ENCODE measurements around the gene PSAPL1. TPM values are rescaled to one million over a fixed set of nuclear protein-coding genes. Genes with fewer than 3 reads are reported as not detected.
A peak's percentile ranks its signal among the peaks of the same experiment; 100 is the strongest.

The PSAPL1 gene
- total and polyA plus RNA-seq, 2 of the 8 experiments (the other 6 are each of a cell fraction or from before 2014, with no cell fraction given) = 0.03 TPM; not detected in 1

DNA sequence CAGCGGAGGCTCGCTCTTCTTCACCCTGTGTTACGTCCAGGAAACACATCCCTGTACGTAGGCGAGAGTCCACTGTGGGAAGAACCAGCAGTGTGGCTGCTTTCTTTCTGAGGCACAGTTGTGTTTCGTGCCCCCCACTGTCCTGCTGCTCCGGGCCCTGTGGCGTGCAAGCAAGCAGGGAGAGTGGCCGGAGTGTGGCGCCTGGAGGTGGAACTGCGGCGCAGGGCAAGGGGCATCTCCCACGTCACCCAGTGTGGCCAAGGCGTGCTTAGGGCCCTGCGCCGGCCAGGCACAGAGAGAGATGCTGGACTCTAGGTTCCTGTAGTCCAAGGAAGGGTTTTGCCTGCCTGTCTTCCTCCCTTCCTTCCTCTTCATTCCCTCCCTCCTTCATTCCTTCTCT is 13.3 kb upstream of the PSAPL1 start:
- CTCF ChIA-PET (ENCODE audit: partially characterized antibody) = no interaction called here
- Histone ChIP-seq H3K36me3 (ENCODE audit: control insufficient read depth in 2 of 4, insufficient read depth in 4 of 4, low read length in 3 of 4) (no peaks in the 10 kb centered on the region; a peak in 1 of 8 replicates), H3K4me1 (replicated peaks in 1 of 4; ENCODE audit: control insufficient read depth in 3 of 4, insufficient read depth in 4 of 4, low read length in 3 of 4) (peaks cover 0 to 3% (median under 1%) of the 10 kb centered on the region in 4 experiments; a peak in 2 of 7 replicates), H3K4me2 (ENCODE audit: insufficient read depth in 1 of 2, low read depth in 2 of 2, low read length in 2 of 2) (no peak overlapping the region), H3K56ac (replicated peaks; ENCODE audit: insufficient read length, low read depth, low read length) (no peak overlapping the region), H3K18ac (ENCODE audit: extremely low read depth, low read length) (no peak overlapping the region), H3K23ac (ENCODE audit: insufficient read length) (no peak overlapping the region), H2BK120ac (replicated peaks; ENCODE audit: low read depth, low read length) (no peak overlapping the region), H3K9me3 (ENCODE audit: insufficient read depth in 2 of 2, low read depth in 1 of 2, low read length in 1 of 2) (no peaks in the 10 kb centered on the region), H4K20me1 (replicated peaks in 1 of 2; ENCODE audit: control insufficient read depth in 1 of 2, insufficient read depth in 2 of 2, low read length in 2 of 2) (no peaks in the 10 kb centered on the region), H3K79me2 (ENCODE audit: control insufficient read depth in 1 of 2, insufficient read depth in 2 of 2, low read length in 2 of 2) (no peaks in the 10 kb centered on the region), H3K79me1 (ENCODE audit: low read depth, low read length) (no peaks in the 10 kb centered on the region), H3K14ac (ENCODE audit: insufficient read length) (no peak overlapping the region), H2BK12ac (ENCODE audit: low read depth, low read length) (peak overlapping the region; percentile 60; the same call in 1 of the 2 replicates), H4K91ac (replicated peaks; ENCODE audit: insufficient read length, low read length) (no peak overlapping the region), H3K9ac (replicated peaks in 1 of 4; ENCODE audit: extremely low read depth in 1 of 4, low read depth in 3 of 4, low read length in 3 of 4) (no peak overlapping the region), H2BK5ac (ENCODE audit: low read depth, low read length) (no peak overlapping the region), H4K8ac (ENCODE audit: extremely low read depth, insufficient read depth, low read length) (no peak overlapping the region), H2BK15ac (ENCODE audit: low read length) (no peak overlapping the region; the same call in 1 of the 2 replicates), H3K4ac (replicated peaks; ENCODE audit: insufficient read length, low read depth, low read length) (no peak overlapping the region), H3K4me3 (ENCODE audit: extremely low read depth in 1 of 4, insufficient read depth in 2 of 4, low read depth in 3 of 4, low read length in 4 of 4) (no peak overlapping the region), H2AK5ac (ENCODE audit: low read depth, low read length) (no peak overlapping the region), H3K23me2 (ENCODE audit: low read depth, low read length) (peaks cover 5% of the 10 kb centered on the region; the same call in 1 of the 2 replicates), H2BK20ac (ENCODE audit: low read length) (peak overlapping the region; percentile 3; the same call in 1 of the 2 replicates), H3K27me3 (replicated peaks in 1 of 4; ENCODE audit: control insufficient read depth in 3 of 4, extremely low read depth in 1 of 4, insufficient read depth in 3 of 4, low read length in 3 of 4) (no peaks in the 10 kb centered on the region; a peak in 1 of 7 replicates), H4K5ac (ENCODE audit: insufficient read length, low read depth, low read length) (no peak overlapping the region), H3K27ac (ENCODE audit: low read depth, low read length) (no peak overlapping the region), H2AFZ (ENCODE audit: low read length) (no peak overlapping the region)
- POLR2A ChIA-PET (ENCODE audit: partially characterized antibody) = no interaction called here
- DNase-seq (ENCODE audit: low read depth in 1 of 2, low spot score in 2 of 2) (no peak), FAIRE-seq (no peak)
- WGBS, 2 experiments (ENCODE audit: extremely low coverage in 1 of 2, insufficient coverage in 1 of 2, insufficient read length in 1 of 2, insufficient replicate concordance in 2 of 2, low coverage in 1 of 2, low lambda C conversion rate in 2 of 2, missing lambda C conversion rate in 1 of 2) = 67% methylated on average over 16 of the region's 16 CpGs; no CpG with 5 or more reads in 1 of the 2 experiments
- TF ChIP-seq TAF7 (optimal IDR thresholded peaks at IDR 0.05; ENCODE audit: borderline replicate concordance, low read depth, low read length) (no peak), RNF2 (IDR thresholded peaks at IDR 0.05; ENCODE audit: borderline replicate concordance, low read depth, low read length, missing control alignments, poor library complexity, severe bottlenecking) (no peak), SIRT6 (IDR thresholded peaks at IDR 0.05; ENCODE audit: low read length) (no peak), JUN (IDR thresholded peaks at IDR 0.05; ENCODE audit: low read depth, low read length) (no peak), SP1 (IDR thresholded peaks at IDR 0.05; ENCODE audit: low read depth, low read length) (no peak), CHD2 (IDR thresholded peaks at IDR 0.05; ENCODE audit: low read length) (no peak), BCL11A (IDR thresholded peaks at IDR 0.05; ENCODE audit: low read depth in 2 of 2, low read length in 2 of 2) (no peak), TCF12 (IDR thresholded peaks at IDR 0.05; ENCODE audit: low read depth, low read length) (no peak), RAD21 (IDR thresholded peaks at IDR 0.05 in 1 of 2, conservative IDR thresholded peaks at IDR 0.05 in 1 of 2; ENCODE audit: low read depth in 2 of 2, low read length in 2 of 2) (no peak), EZH2 (IDR thresholded peaks at IDR 0.05; ENCODE audit: low read depth, low read length, severe bottlenecking) (no peak), NRF1 (IDR thresholded peaks at IDR 0.05; ENCODE audit: low read depth, low read length) (no peak), SRF (IDR thresholded peaks at IDR 0.05; ENCODE audit: low read depth, low read length) (no peak)
- TF ChIP-seq, protein P1, sequence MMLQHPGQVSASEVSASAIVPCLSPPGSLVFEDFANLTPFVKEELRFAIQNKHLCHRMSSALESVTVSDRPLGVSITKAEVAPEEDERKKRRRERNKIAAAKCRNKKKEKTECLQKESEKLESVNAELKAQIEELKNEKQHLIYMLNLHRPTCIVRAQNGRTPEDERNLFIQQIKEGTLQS (IDR thresholded peaks at IDR 0.05; ENCODE audit: insufficient read depth, low read depth, low read length) = no peak

Measured in H1 (cell line).